HCT116 (cell line): ENCODE results near the gene PCDHGA9. TPM values are rescaled to one million over a fixed set of nuclear protein-coding genes. Genes with fewer than 3 reads are reported as not detected.

Source experiments
- ATAC-seq: fragments of 200-7000 bp; cut with Tn5 transposase; 2 replicates; pipeline ENCODE4 v1.9.1; 2020; ENCODE audit warnings: mild to moderate bottlenecking, moderate library complexity
- BruUV-seq: library from RNA; stranded (reverse); fragments of 400-500 nt; replicated peaks from 2 replicates; lab custom pipeline; 2021; lab: Mats Ljungman, UMichigan
- CTCF ChIA-PET: fragments of 300-600 bp; sonication (Branson Sonifier 250); formaldehyde crosslinking; loops from one replicate; lab custom pipeline; 2021; ENCODE audit warnings: antibody characterized with exemption; lab: Charles Lee
- POLR2A ChIA-PET: fragments of 300-600, 350-600 bp; sonication (Branson Sonifier 250); formaldehyde crosslinking; loops from one replicate; lab custom pipeline; 2021; ENCODE audit warnings: antibody characterized with exemption; lab: Charles Lee
- RAD21 ChIA-PET, 2 experiments: fragments of 300-600 bp; sonication (Branson Sonifier 250); formaldehyde crosslinking; loops; one replicate each; lab custom pipeline; 2023; ENCODE audit warnings: low total read pairs in 2 of 2; ENCODE audit not compliant: uncharacterized antibody in 2 of 2, unreplicated experiment in 2 of 2, low non-redundant PET in 1 of 2; lab: Charles Lee
- DNase-seq: peaks from one replicate; pipeline ENCODE4 v3.0.0-alpha.2; 2010; ENCODE audit warnings: low read depth, low spot score
- H2AFZ ChIP-seq: fragments of 200-600 bp; shearing (Covaris generic), sonication (generic); 2 replicates; pipeline ENCODE4 v1.6.1; 2017; ENCODE audit warnings: low read depth, mixed run types, mixed read lengths, antibody characterized with exemption, low read length; ENCODE audit not compliant: poor library complexity, severe bottlenecking
- H3K27ac ChIP-seq: 2 replicates; pipeline ENCODE4 v1.5.1; 2012; ENCODE audit warnings: low read depth, low read length
- H3K27me3 ChIP-seq: fragments of 200-600 bp; sonication (generic); 2 replicates; pipeline ENCODE4 v1.6.1; 2016; ENCODE audit warnings: mixed run types, low read length, mixed read lengths; ENCODE audit not compliant: insufficient read depth
- H3K36me3 ChIP-seq, 2 experiments: fragments of 200-500 bp in 1 of 2; fragments of 200-600 bp in 1 of 2; sonication (Bioruptor generic) in 1 of 2; sonication (generic) in 1 of 2; 2 replicates each; pipeline versions ENCODE4 v1.5.1 to v1.6.1; 2014 to 2016; ENCODE audit warnings: low read length in 2 of 2, inconsistent platforms in 1 of 2, mixed read lengths in 1 of 2, mixed run types in 1 of 2; ENCODE audit not compliant: insufficient read depth in 2 of 2, control insufficient read depth in 1 of 2
- H3K4me1 ChIP-seq, 2 experiments: fragments of 200-600 bp in 1 of 2; sonication (generic) in 1 of 2; 2 replicates each; pipeline versions ENCODE4 v1.5.1 to v1.6.1; 2012 to 2017; ENCODE audit warnings: low read length in 2 of 2, inconsistent platforms in 1 of 2, mild to moderate bottlenecking in 1 of 2, mixed read lengths in 1 of 2, mixed run types in 1 of 2, moderate library complexity in 1 of 2; ENCODE audit not compliant: insufficient read depth in 2 of 2, control insufficient read depth in 1 of 2
- H3K4me2 ChIP-seq: fragments of 200-600 bp; sonication (generic); 2 replicates; pipeline ENCODE4 v1.6.1; 2017; ENCODE audit warnings: mixed run types, low read length, mixed read lengths
- H3K4me3 ChIP-seq, 2 experiments: fragments of 200-600 bp in 1 of 2; sonication (generic) in 1 of 2; replicated peaks in 1 of 2; 2 replicates each; pipeline ENCODE4 v1.5.1; 2011 to 2016; ENCODE audit warnings: low read length in 2 of 2, control low read depth in 1 of 2, low read depth in 1 of 2, mild to moderate bottlenecking in 1 of 2, mixed read lengths in 1 of 2, mixed run types in 1 of 2
- H3K79me2 ChIP-seq: fragments of 200-600 bp; sonication (generic); 2 replicates; pipeline ENCODE4 v1.6.1; 2017; ENCODE audit warnings: mild to moderate bottlenecking, mixed run types, low read length, moderate library complexity, mixed read lengths; ENCODE audit not compliant: insufficient read depth
- H3K9ac ChIP-seq: fragments of 200-600 bp; sonication (generic); 2 replicates; pipeline ENCODE4 v1.6.1; 2016; ENCODE audit warnings: low read length, mixed read lengths
- H3K9me2 ChIP-seq: fragments of 200-600 bp; sonication (generic), shearing (Covaris generic); 2 replicates; pipeline ENCODE4 v1.6.1; 2017; ENCODE audit warnings: mixed run types, mild to moderate bottlenecking, moderate library complexity; ENCODE audit not compliant: insufficient read depth
- H3K9me3 ChIP-seq, 2 experiments: fragments of 200-500 bp in 1 of 2; fragments of 200-600 bp in 1 of 2; sonication (Bioruptor generic) in 1 of 2; sonication (generic) in 1 of 2; 2 replicates each; pipeline ENCODE4 v1.6.1; 2014 to 2017; ENCODE audit warnings: low read length in 2 of 2, mixed read lengths in 2 of 2, inconsistent platforms in 1 of 2, low read depth in 1 of 2, mild to moderate bottlenecking in 1 of 2, mixed run types in 1 of 2, moderate library complexity in 1 of 2; ENCODE audit not compliant: control insufficient read depth in 1 of 2, insufficient read depth in 1 of 2
- H4K20me1 ChIP-seq: fragments of 200-600 bp; sonication (generic), shearing (Covaris generic); 2 replicates; pipeline ENCODE4 v1.6.1; 2017; ENCODE audit warnings: mixed run types, mild to moderate bottlenecking, moderate library complexity; ENCODE audit not compliant: insufficient read depth
- EZH2 ChIP-seq: fragments of 200-600 bp; sonication (generic); IDR thresholded peaks from 2 replicates; pipeline ENCODE4 v1.6.1; 2017; ENCODE audit warnings: antibody characterized with exemption, mixed run types
- SRF ChIP-seq: IDR thresholded peaks from 2 replicates; pipeline ENCODE4 v1.6.1; 2012; ENCODE audit warnings: low read depth
- TCF7L2 ChIP-seq: IDR thresholded peaks from 2 replicates; pipeline ENCODE4 v1.7.0; 2011; ENCODE audit warnings: borderline replicate concordance, inconsistent platforms; ENCODE audit not compliant: insufficient read depth, insufficient read length; ENCODE audit errors: extremely low read depth
- ZNF274 ChIP-seq: fragments of 200-500 bp; sonication (Bioruptor generic); IDR thresholded peaks from 2 replicates; pipeline ENCODE4 v1.6.1; 2014; ENCODE audit warnings: mild to moderate bottlenecking, low read depth, low read length, inconsistent platforms
- intact Hi-C: fragments of 100-400 bp; cut with micrococcal nuclease; formaldehyde crosslinking; loops from 2 replicates; pipeline ENCODE4 v1.10.0; 2022
- total RNA-seq: library from RNA; stranded (reverse); gene quantifications from one replicate; pipeline ENCODE4 v1.2.1, GENCODE V29; 2021; ENCODE audit not compliant: unreplicated experiment
- TF ChIP-seq, protein P1 (sequence below), 3 experiments: fragments of 200-600 bp in 1 of 3; sonication (generic) in 1 of 3; IDR thresholded peaks in 2 of 3; conservative IDR thresholded peaks in 1 of 3; 2 replicates each; pipeline ENCODE4 v1.5.1; 2012 to 2017; ENCODE audit warnings: low read depth in 2 of 3, low read length in 2 of 3, antibody characterized with exemption in 1 of 3, borderline replicate concordance in 1 of 3, control low read depth in 1 of 3, mild to moderate bottlenecking in 1 of 3, mixed read lengths in 1 of 3, mixed run types in 1 of 3, moderate library complexity in 1 of 3; ENCODE audit not compliant: insufficient read depth in 1 of 3
- TF ChIP-seq, protein P2 (sequence below): IDR thresholded peaks from 2 replicates; pipeline ENCODE4 v1.6.1; 2012; ENCODE audit warnings: low read depth

The PCDHGA9 gene
- total RNA-seq, 1 experiment from 2014 or later: 0.34 TPM

DNA sequence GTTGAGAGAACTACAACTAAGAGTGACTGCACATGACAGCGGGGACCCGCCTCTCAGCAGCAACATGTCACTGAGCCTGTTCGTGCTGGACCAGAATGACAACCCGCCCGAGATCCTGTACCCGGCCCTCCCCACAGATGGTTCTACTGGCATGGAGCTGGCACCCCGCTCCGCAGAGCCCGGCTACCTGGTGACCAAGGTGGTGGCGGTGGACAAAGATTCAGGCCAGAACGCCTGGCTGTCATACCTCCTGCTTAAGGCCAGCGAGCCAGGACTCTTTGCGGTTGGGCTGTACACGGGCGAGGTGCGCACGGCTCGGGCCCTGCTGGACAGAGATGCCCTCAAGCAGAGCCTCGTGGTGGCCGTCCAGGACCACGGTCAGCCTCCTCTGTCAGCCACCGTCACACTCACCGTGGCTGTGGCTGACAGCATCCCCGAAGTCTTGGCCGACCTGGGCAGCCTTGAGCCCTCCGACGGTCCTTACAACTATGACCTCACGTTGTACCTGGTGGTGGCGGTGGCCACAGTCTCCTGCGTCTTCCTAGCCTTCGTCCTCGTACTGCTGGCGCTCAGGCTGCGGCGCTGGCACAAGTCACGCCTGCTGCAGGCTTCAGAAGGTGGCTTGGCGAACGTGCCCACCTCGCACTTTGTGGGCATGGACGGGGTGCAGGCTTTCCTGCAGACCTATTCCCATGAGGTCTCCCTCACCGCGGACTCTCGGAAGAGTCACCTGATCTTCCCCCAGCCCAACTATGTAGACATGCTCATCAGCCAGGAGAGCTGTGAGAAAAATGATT, 17.9 kb upstream of the PCDHGA9 start:
- Histone ChIP-seq H3K4me1 (no peaks in the 10 kb centered on the region), H2AFZ (no peak overlapping the region), H3K9ac (no peak overlapping the region), H3K9me3 (no peaks in the 10 kb centered on the region; a peak in 2 of 4 replicates), H4K20me1 (no peaks in the 10 kb centered on the region), H3K27me3 (no peaks in the 10 kb centered on the region), H3K9me2 (no peaks in the 10 kb centered on the region), H3K4me3 (no peak overlapping the region), H3K79me2 (no peaks in the 10 kb centered on the region), H3K4me2 (no peak overlapping the region), H3K27ac (no peak overlapping the region), H3K36me3 (no peaks in the 10 kb centered on the region)
- ChIA-PET CTCF (no interaction called here), POLR2A (no interaction called here), RAD21 (no interaction called here)
- intact Hi-C loops: no loop called here
- BruUV-seq: no TSS peak
- ATAC-seq (no peak), DNase-seq (no peak)
- TF ChIP-seq TCF7L2 (no peak), ZNF274 (no peak), EZH2 (no peak), SRF (no peak)
- TF ChIP-seq, protein P1, sequence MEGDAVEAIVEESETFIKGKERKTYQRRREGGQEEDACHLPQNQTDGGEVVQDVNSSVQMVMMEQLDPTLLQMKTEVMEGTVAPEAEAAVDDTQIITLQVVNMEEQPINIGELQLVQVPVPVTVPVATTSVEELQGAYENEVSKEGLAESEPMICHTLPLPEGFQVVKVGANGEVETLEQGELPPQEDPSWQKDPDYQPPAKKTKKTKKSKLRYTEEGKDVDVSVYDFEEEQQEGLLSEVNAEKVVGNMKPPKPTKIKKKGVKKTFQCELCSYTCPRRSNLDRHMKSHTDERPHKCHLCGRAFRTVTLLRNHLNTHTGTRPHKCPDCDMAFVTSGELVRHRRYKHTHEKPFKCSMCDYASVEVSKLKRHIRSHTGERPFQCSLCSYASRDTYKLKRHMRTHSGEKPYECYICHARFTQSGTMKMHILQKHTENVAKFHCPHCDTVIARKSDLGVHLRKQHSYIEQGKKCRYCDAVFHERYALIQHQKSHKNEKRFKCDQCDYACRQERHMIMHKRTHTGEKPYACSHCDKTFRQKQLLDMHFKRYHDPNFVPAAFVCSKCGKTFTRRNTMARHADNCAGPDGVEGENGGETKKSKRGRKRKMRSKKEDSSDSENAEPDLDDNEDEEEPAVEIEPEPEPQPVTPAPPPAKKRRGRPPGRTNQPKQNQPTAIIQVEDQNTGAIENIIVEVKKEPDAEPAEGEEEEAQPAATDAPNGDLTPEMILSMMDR (IDR thresholded peaks at IDR 0.05 in 2 of 3, conservative IDR thresholded peaks at IDR 0.05 in 1 of 3; ENCODE audit: borderline replicate concordance in 1 of 3, insufficient read depth in 1 of 3, low read depth in 2 of 3, low read length in 2 of 3): no peak
- TF ChIP-seq, protein P2, sequence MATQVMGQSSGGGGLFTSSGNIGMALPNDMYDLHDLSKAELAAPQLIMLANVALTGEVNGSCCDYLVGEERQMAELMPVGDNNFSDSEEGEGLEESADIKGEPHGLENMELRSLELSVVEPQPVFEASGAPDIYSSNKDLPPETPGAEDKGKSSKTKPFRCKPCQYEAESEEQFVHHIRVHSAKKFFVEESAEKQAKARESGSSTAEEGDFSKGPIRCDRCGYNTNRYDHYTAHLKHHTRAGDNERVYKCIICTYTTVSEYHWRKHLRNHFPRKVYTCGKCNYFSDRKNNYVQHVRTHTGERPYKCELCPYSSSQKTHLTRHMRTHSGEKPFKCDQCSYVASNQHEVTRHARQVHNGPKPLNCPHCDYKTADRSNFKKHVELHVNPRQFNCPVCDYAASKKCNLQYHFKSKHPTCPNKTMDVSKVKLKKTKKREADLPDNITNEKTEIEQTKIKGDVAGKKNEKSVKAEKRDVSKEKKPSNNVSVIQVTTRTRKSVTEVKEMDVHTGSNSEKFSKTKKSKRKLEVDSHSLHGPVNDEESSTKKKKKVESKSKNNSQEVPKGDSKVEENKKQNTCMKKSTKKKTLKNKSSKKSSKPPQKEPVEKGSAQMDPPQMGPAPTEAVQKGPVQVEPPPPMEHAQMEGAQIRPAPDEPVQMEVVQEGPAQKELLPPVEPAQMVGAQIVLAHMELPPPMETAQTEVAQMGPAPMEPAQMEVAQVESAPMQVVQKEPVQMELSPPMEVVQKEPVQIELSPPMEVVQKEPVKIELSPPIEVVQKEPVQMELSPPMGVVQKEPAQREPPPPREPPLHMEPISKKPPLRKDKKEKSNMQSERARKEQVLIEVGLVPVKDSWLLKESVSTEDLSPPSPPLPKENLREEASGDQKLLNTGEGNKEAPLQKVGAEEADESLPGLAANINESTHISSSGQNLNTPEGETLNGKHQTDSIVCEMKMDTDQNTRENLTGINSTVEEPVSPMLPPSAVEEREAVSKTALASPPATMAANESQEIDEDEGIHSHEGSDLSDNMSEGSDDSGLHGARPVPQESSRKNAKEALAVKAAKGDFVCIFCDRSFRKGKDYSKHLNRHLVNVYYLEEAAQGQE: no peak
